Activated B cell treated with CpG ODN at 0.5 μM for 24 hours (primary cell): ENCODE measurements around the gene SPEM1. TPM values are rescaled to one million over a fixed set of nuclear protein-coding genes. Genes with fewer than 3 reads are reported as not detected.

Source experiments
- ATAC-seq: fragments of 200-7000 bp; cut with Tn5 transposase; one replicate; pipeline ENCODE4 v1.10.0; 2021; ENCODE audit warnings: low read depth, mild to moderate bottlenecking, moderate library complexity
- CTCF ChIA-PET: fragments of 350-600 bp; sonication (Branson Sonifier 250); formaldehyde crosslinking; loops from one replicate; lab custom pipeline; 2021; ENCODE audit warnings: antibody characterized with exemption; lab: Charles Lee
- POLR2A ChIA-PET: fragments of 350-600 bp; sonication (Branson Sonifier 250); formaldehyde crosslinking; loops from one replicate; lab custom pipeline; 2021; ENCODE audit warnings: antibody characterized with exemption; lab: Charles Lee
- DNase-seq: peaks from one replicate; pipeline ENCODE4 v3.0.0; 2022
- H3K27ac Mint-ChIP-seq: one replicate; pipeline ENCODE4 v1.8.0; 2020; ENCODE audit warnings: mixed read lengths
- H3K27me3 Mint-ChIP-seq: one replicate; pipeline ENCODE4 v1.8.0; 2021; ENCODE audit warnings: mixed read lengths
- H3K36me3 Mint-ChIP-seq: one replicate; pipeline ENCODE4 v1.8.0; 2021; ENCODE audit warnings: low read depth, mixed read lengths
- H3K4me1 Mint-ChIP-seq: one replicate; pipeline ENCODE4 v1.8.0; 2021; ENCODE audit warnings: mixed read lengths
- H3K4me3 Mint-ChIP-seq: one replicate; pipeline ENCODE4 v1.8.0; 2020; ENCODE audit warnings: mild to moderate bottlenecking, mixed read lengths
- H3K9me3 Mint-ChIP-seq: one replicate; pipeline ENCODE4 v1.8.0; 2020; ENCODE audit warnings: mixed read lengths
- intact Hi-C: fragments of 100-400 bp; cut with micrococcal nuclease; formaldehyde crosslinking; loops from one replicate; pipeline ENCODE4 v1.15.1; 2024
- total RNA-seq: library from RNA; stranded (reverse); gene quantifications from 2 replicates; pipeline ENCODE4 v1.2.3, GENCODE V29; 2022
- TF ChIP-seq, protein P1 (sequence below): fragments of 200-600 bp; IDR thresholded peaks from one replicate; pipeline ENCODE4 v1.8.0; 2022; ENCODE audit warnings: antibody characterized with exemption, mild to moderate bottlenecking

SPEM1 gene
- total RNA-seq, 1 donor from 2014 or later: not detected

DNA sequence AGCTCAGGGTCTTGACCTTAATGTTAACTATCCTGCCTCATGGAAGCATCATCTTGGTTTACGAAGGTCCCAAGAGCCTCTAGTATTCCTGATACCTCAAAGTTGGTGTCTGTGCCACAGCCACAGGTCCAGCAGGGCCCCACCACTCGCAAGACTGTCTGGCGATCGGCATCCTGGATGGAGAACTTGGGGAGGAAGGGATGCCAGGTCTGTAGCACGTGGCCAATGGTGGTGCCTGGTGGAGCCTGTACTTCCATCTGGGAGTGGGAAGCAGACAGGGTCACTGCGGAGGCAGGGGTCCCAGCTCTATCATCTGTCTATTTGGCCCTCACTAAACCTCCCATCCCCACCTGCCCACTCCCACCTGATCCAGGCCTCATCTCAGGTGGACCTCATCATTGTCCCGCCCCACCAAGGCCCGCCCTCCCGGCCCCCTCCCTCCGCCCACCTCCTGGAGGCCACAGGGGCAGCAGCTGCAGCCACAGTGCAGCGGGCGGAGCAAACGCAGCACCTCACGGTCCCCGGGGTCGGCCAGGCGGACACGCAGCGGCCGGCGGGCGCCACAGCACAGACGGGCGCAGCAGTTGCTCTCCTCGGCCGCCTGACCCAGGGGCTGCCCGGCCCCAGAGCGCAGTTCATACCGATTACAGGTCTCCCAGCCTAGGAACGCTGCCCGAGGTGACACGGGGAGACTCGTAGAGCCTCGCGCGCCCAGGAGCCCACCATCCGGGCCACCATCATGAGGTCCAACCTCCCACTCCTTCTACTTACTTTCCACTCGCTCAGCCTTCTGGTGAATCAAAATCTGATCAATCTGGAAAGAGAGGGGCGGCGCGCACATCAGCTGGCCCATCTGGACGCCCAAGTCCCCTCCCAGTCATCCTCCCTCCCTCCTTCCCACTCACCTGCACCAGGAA lies 27.2 kb upstream of the SPEM1 start:
- H3K9me3 Mint-ChIP-seq: no peaks in the 10 kb centered on the region
- peaks cover 30% of the 10 kb centered on the region for H3K36me3 Mint-ChIP-seq
- H3K4me1 Mint-ChIP-seq: peaks cover 13% of the 10 kb centered on the region
- TF ChIP-seq, protein P1, sequence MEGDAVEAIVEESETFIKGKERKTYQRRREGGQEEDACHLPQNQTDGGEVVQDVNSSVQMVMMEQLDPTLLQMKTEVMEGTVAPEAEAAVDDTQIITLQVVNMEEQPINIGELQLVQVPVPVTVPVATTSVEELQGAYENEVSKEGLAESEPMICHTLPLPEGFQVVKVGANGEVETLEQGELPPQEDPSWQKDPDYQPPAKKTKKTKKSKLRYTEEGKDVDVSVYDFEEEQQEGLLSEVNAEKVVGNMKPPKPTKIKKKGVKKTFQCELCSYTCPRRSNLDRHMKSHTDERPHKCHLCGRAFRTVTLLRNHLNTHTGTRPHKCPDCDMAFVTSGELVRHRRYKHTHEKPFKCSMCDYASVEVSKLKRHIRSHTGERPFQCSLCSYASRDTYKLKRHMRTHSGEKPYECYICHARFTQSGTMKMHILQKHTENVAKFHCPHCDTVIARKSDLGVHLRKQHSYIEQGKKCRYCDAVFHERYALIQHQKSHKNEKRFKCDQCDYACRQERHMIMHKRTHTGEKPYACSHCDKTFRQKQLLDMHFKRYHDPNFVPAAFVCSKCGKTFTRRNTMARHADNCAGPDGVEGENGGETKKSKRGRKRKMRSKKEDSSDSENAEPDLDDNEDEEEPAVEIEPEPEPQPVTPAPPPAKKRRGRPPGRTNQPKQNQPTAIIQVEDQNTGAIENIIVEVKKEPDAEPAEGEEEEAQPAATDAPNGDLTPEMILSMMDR: no peak
- intact Hi-C loops: no loop called here
- no peak for DNase-seq
- H3K4me3 Mint-ChIP-seq: peak overlapping the region; percentile 91
- no peaks in the 10 kb centered on the region for H3K27me3 Mint-ChIP-seq
- ChIA-PET CTCF (interaction anchor here (1.0 kb wide), 1 partner anchor 43 kb away, joined by 3 read pairs; no protein-coding TSS in a partner anchor), POLR2A (interaction anchor here (2.4 kb wide), 1 partner anchor 10 kb away, joined by 40 read pairs; the partner anchor contains the start of gene TMEM256)
- H3K27ac Mint-ChIP-seq: no peak overlapping the region
- no peak for ATAC-seq

DNA sequence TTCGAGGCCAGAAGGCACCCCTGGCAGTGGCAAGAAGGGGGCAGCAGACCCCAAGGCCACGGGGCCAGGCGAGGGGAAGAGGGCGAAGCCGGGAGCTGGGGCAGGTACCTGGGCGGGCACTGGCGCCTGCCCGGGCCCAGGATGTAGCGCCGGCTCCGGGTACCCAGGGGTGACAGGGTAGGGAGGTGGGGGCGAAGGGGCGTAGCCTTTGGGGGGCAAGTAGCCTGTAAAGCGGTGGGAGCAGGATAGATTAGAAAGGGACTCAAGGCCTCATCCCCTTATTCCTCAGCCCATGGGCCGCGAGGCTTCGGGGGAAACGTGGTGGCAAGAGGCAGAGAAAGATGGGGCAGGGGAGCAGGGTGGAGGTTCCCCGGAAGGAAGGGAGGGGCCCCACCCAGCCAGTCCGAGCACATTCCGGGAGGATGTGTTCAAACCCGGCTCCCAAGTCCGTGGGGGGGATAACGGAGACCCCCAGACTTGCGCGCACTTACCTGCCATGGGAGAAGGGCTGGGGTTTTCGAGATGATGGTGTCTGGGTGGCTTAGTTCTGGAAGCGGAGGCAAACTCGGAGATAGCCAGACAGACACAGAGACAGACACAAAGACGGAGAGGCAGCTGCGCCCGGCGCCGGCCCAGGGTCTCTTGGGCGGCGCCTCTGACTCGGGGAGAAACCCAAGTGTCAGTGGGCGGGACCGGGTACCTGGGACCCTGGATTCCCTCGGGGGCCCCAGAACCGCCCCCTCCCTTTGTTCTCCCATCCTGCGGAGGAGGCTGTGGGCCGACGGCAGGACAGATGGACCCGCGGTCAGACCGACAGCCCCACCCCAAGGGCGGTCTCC lies 26.3 kb upstream of the SPEM1 start:
- no peaks in the 10 kb centered on the region for H3K9me3 Mint-ChIP-seq
- CTCF ChIA-PET: interaction anchor here (0.8 to 1.0 kb wide), 3 partner anchors 10 to 167 kb away, joined by 3 to 4 read pairs (median 3); partner anchors contain the start of gene TMEM256
- H3K4me3 Mint-ChIP-seq: peak overlapping the region; percentile 91
- DNase-seq (no peak), ATAC-seq (peak; percentile 68)
- peaks cover 27% of the 10 kb centered on the region for H3K36me3 Mint-ChIP-seq
- peaks cover 15% of the 10 kb centered on the region for H3K4me1 Mint-ChIP-seq
- TF ChIP-seq, protein P1: no peak
- peak overlapping the region; percentile 84 for H3K27ac Mint-ChIP-seq
- POLR2A ChIA-PET: interaction anchor here (0.5 to 2.4 kb wide), 14 partner anchors 9 to 1409 kb away, joined by 3 to 40 read pairs (median 5); partner anchors contain the start of genes GPS2, POLR2A, SENP3 and TMEM102
- H3K27me3 Mint-ChIP-seq: no peaks in the 10 kb centered on the region
- intact Hi-C loops: loop anchor here (1.0 to 2.0 kb wide), 5 partner anchors 10 to 91 kb away; partner anchors contain the start of genes POLR2A, TMEM102 and TMEM256

DNA sequence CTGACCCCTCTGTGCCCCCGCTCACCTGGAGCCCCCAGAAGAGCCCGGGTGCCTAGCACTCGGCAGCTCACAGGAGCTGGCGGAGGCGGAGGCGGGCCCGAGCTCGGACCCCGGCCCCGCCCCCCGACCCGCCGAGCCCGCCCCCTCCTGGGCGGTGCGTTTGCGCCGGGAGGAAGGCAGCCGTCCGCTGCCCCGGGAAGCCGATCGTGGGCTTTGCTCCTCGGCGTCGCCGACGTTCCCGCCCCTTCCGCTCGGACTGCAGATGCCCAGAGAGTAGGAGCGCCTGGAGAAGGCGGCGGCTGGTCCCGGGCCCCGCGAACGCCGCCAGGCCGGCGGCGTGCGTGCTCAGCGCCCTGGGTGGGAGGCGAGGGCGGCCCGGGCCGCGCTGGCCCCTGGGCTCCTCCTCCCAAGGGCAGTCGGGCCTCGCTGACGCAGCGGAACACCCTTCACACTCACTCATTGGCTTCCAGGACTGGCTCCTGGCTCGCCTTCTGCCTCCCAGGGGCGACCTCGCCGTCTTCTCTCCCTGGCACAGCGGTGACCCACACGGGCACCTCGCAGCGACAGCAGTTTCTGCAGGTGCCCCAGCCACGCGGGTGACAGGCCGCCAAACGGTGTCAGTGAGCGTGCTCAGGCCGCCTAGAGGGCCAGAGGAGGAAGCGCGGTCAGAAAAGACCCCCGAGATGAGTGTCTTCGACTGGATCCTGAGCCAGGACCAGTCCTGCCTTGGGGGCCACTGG lies 25.5 kb upstream of the SPEM1 start, which contains the start of gene PLSCR3:
PLSCR3 (minus strand) TSS at position 74 of the 740 bp plus-strand sequence. CDS start 415 bp downstream, outside the sequence.
- Mint-ChIP-seq H3K4me1 (peaks cover 15% of the 10 kb centered on the region), H3K4me3 (peak within 1 kb of the TSS; percentile 91), H3K9me3 (no peaks in the 10 kb centered on the region), H3K27me3 (no peaks in the 10 kb centered on the region), H3K27ac (peak within 1 kb of the TSS; percentile 85), H3K36me3 (peaks cover 22% of the 10 kb centered on the region)
- CTCF ChIA-PET: interaction anchor here (0.8 to 1.0 kb wide), 2 partner anchors 10 to 166 kb away, joined by 3 to 4 read pairs; partner anchors contain the start of gene TMEM256
- TF ChIP-seq, protein P1: no peak
- POLR2A ChIA-PET: interaction anchor here (0.6 to 2.4 kb wide), 14 partner anchors 9 to 1408 kb away, joined by 3 to 40 read pairs (median 5); partner anchors contain the start of genes GPS2, POLR2A, SENP3 and TMEM102
- ATAC-seq (peak; percentile 88), DNase-seq (peak; percentile 94)
- intact Hi-C loops: loop anchor here (1.0 to 2.0 kb wide), 5 partner anchors 10 to 90 kb away; partner anchors contain the start of genes POLR2A, TMEM102 and TMEM256

DNA sequence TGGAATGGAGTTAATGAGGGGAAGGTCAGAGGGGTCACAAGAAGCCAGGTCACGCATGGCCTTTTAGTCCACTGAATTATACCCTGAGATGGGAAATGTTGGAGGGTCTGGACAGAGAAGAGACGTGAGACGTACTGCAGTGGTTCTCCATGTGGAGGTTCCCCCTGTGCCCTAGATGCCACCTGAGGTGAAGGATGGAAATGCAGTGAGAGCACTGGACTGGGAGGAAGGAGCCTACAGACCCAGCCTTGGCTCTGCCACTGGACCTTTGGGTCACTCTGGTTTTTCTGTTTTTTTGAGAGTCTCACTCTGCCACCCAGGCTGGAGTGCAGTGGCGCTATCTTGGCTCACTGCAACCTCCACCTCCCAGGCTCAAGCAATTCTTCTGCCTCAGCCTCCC lies 24.0 kb upstream of the SPEM1 start:
- no peaks in the 10 kb centered on the region for H3K27me3 Mint-ChIP-seq
- intact Hi-C loops: no loop called here
- TF ChIP-seq, protein P1: no peak
- peaks cover 15% of the 10 kb centered on the region for H3K4me1 Mint-ChIP-seq
- DNase-seq (no peak), ATAC-seq (no peak)
- ChIA-PET POLR2A (interaction anchor here (1.2 to 2.1 kb wide), 2 partner anchors 8 to 10 kb away, joined by 3 to 5 read pairs; partner anchors contain the start of gene TMEM256), CTCF (no interaction called here)
- H3K36me3 Mint-ChIP-seq: peaks cover 15% of the 10 kb centered on the region
- H3K27ac Mint-ChIP-seq: no peak overlapping the region
- no peaks in the 10 kb centered on the region for H3K9me3 Mint-ChIP-seq
- H3K4me3 Mint-ChIP-seq: peak overlapping the region; percentile 24
